GM12878 (cell line): ENCODE data around the gene ARHGAP40.

Experiments used
- EZH2 ChIP-seq: IDR thresholded peaks from 2 replicates; pipeline ENCODE4 v1.6.1; 2012; ENCODE audit warnings: low read depth, mild to moderate bottlenecking, control low read depth, inconsistent platforms, low read length, borderline replicate concordance; ENCODE audit not compliant: control insufficient read depth
- POLR2AphosphoS5 ChIP-seq: IDR thresholded peaks from 2 replicates; pipeline ENCODE4 v1.6.1; 2011; ENCODE audit warnings: mild to moderate bottlenecking, low read length, inconsistent platforms

DNA sequence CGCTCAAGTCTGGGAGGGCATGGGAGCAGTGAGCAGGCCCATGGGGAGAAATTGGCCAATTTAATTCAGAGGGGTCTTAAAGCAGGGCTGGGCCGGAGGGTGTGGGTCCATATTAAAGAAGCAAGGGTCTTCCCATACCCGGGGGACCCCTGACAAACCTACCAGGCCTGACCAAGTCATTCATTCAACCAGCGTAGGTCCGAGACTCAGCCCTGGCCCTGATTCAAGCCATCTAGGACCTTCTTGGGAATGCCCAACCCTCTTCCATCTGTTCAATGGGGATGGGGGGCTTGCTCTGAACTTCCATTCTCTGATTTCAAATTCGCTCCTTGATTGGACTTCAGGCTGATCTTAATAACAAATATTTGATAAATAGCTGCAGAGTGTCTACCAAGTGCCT lies 13.3 kb upstream of the ARHGAP40 start:
- TF ChIP-seq POLR2AphosphoS5 (no peak), EZH2 (no peak)
